K562 (cell line): ENCODE results near the gene CD274. TPM values are rescaled to one million over a fixed set of nuclear protein-coding genes. Genes with fewer than 3 reads are reported as not detected.

Experiments used
- ASH1L ChIP-seq: fragments of 450-650 bp; IDR thresholded peaks from 2 replicates; pipeline ENCODE4 v1.6.1; 2018; ENCODE audit warnings: borderline replicate concordance, mild to moderate bottlenecking, low read depth; ENCODE audit not compliant: partially characterized antibody
- CEBPB ChIP-seq: fragments of 450-650 bp; IDR thresholded peaks from 2 replicates; pipeline ENCODE4 v1.6.1; 2016; ENCODE audit warnings: missing genetic modification characterization, missing compliant biosample characterization
- CXXC5 ChIP-seq: fragments of 250-450 bp; sonication (Bioruptor Pico); IDR thresholded peaks from 2 replicates; pipeline ENCODE4 v1.8.0; 2022; ENCODE audit warnings: inconsistent platforms, mild to moderate bottlenecking, moderate library complexity
- DACH1 ChIP-seq: fragments of 450-650 bp; IDR thresholded peaks from 2 replicates; pipeline ENCODE4 v1.6.1; 2018; ENCODE audit not compliant: partially characterized antibody
- ELF4 ChIP-seq: fragments of 450-650 bp; formaldehyde crosslinking; IDR thresholded peaks from 2 replicates; pipeline ENCODE4 v1.4.0; 2022; ENCODE audit warnings: missing genetic modification characterization
- MTA3 ChIP-seq: fragments of 450-650 bp; formaldehyde crosslinking; IDR thresholded peaks from 2 replicates; pipeline ENCODE4 v1.6.1; 2017; ENCODE audit warnings: mild to moderate bottlenecking, borderline replicate concordance
- NRF1 ChIP-seq, 2 experiments: fragments of 450-650 bp; IDR thresholded peaks in 1 of 2; conservative IDR thresholded peaks in 1 of 2; 2 replicates each; pipeline ENCODE4 v1.6.1; 2014; ENCODE audit warnings: mild to moderate bottlenecking in 2 of 2
- RB1 ChIP-seq: fragments of 450-650 bp; IDR thresholded peaks from 2 replicates; pipeline ENCODE4 v1.6.1; 2017; ENCODE audit warnings: low read depth, mild to moderate bottlenecking
- SIN3B ChIP-seq: fragments of 450-650 bp; IDR thresholded peaks from 2 replicates; pipeline ENCODE4 v1.6.1; 2017; ENCODE audit warnings: low read depth, mild to moderate bottlenecking, moderate library complexity
- polyA plus RNA-seq, 8 experiments: library from polyadenylated mRNA; depleted of rRNA in 4 of 8; stranded (reverse) in 5 of 8; unstranded in 3 of 8; fragments of >200 nt; fragmentation: Nextera tagmentation in 2 of 8; fragmentation: Illumina TruSeq in 1 of 8; extraction: Ambion mirVana in 2 of 8; extraction: Trizol in 1 of 8; gene quantifications; 2 replicates each; pipeline versions ENCODE4 v1.2.1 to v1.2.3, GENCODE V29; 2011 to 2014; ENCODE audit warnings: inconsistent platforms in 1 of 8, missing spikeins in 1 of 8
- total RNA-seq, 7 experiments: library from RNA; depleted of rRNA in 6 of 7; stranded (reverse); fragments of >200 nt in 6 of 7; fragmentation: Illumina TruSeq in 2 of 7; extraction: Trizol in 2 of 7; gene quantifications; 2 replicates each; pipeline versions ENCODE4 v1.2.1 to v1.2.3, GENCODE V29; 2011 to 2021; ENCODE audit warnings: low replicate concordance in 1 of 7
- TF ChIP-seq, protein P1 (sequence below), 2 experiments: fragments of 450-650 bp in 1 of 2; sonication (generic) in 1 of 2; formaldehyde crosslinking in 1 of 2; IDR thresholded peaks; 2 replicates each; pipeline versions ENCODE4 v1.7.1 to v1.9.0; 2016 to 2022; ENCODE audit warnings: inconsistent platforms in 1 of 2, mild to moderate bottlenecking in 1 of 2, missing genetic modification reagents in 1 of 2
- TF ChIP-seq, protein P2 (sequence below): fragments of 450-650 bp; IDR thresholded peaks from 2 replicates; pipeline ENCODE4 v1.6.1; 2016; ENCODE audit warnings: mild to moderate bottlenecking
- TF ChIP-seq, protein P3 (sequence below): sonication (generic); formaldehyde crosslinking; IDR thresholded peaks from 2 replicates; pipeline ENCODE4 v1.8.1; 2023; ENCODE audit warnings: mild to moderate bottlenecking, missing genetic modification reagents

CD274 gene
- total and polyA plus RNA-seq, 9 of the 15 experiments (the other 6 are each of a cell fraction or from before 2014, with no cell fraction given) = 0.07 to 0.51 (median 0.30) TPM; not detected in 1

DNA sequence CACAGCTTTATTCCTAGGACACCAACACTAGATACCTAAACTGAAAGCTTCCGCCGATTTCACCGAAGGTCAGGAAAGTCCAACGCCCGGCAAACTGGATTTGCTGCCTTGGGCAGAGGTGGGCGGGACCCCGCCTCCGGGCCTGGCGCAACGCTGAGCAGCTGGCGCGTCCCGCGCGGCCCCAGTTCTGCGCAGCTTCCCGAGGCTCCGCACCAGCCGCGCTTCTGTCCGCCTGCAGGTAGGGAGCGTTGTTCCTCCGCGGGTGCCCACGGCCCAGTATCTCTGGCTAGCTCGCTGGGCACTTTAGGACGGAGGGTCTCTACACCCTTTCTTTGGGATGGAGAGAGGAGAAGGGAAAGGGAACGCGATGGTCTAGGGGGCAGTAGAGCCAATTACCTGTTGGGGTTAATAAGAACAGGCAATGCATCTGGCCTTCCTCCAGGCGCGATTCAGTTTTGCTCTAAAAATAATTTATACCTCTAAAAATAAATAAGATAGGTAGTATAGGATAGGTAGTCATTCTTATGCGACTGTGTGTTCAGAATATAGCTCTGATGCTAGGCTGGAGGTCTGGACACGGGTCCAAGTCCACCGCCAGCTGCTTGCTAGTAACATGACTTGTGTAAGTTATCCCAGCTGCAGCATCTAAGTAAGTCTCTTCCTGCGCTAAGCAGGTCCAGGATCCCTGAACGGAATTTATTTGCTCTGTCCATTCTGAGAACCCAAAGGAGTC lies at the start of gene CD274 (continued):
- TF ChIP-seq, protein P1, sequence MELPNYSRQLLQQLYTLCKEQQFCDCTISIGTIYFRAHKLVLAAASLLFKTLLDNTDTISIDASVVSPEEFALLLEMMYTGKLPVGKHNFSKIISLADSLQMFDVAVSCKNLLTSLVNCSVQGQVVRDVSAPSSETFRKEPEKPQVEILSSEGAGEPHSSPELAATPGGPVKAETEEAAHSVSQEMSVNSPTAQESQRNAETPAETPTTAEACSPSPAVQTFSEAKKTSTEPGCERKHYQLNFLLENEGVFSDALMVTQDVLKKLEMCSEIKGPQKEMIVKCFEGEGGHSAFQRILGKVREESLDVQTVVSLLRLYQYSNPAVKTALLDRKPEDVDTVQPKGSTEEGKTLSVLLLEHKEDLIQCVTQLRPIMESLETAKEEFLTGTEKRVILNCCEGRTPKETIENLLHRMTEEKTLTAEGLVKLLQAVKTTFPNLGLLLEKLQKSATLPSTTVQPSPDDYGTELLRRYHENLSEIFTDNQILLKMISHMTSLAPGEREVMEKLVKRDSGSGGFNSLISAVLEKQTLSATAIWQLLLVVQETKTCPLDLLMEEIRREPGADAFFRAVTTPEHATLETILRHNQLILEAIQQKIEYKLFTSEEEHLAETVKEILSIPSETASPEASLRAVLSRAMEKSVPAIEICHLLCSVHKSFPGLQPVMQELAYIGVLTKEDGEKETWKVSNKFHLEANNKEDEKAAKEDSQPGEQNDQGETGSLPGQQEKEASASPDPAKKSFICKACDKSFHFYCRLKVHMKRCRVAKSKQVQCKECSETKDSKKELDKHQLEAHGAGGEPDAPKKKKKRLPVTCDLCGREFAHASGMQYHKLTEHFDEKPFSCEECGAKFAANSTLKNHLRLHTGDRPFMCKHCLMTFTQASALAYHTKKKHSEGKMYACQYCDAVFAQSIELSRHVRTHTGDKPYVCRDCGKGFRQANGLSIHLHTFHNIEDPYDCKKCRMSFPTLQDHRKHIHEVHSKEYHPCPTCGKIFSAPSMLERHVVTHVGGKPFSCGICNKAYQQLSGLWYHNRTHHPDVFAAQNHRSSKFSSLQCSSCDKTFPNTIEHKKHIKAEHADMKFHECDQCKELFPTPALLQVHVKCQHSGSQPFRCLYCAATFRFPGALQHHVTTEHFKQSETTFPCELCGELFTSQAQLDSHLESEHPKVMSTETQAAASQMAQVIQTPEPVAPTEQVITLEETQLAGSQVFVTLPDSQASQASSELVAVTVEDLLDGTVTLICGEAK (IDR thresholded peaks at IDR 0.05) = peak; percentile 61
- TF ChIP-seq, protein P1 (CRISPR knock-in tag; IDR thresholded peaks at IDR 0.05) = no peak
- TF ChIP-seq MTA3 (peak; percentile 48; the same call in 1 of the 2 replicates), SIN3B (no peak), ELF4 (CRISPR knock-in tag) (no peak), CEBPB (tag) (peak; percentile 79), NRF1 (conservative IDR thresholded peaks at IDR 0.05 in 1 of 2, IDR thresholded peaks at IDR 0.05 in 1 of 2) (peak; percentile 91 to 92), DACH1 (peak; percentile 42), RB1 (peak; percentile 40; the same call in 1 of the 2 replicates), ASH1L (no peak), CXXC5 (peak; percentile 83)
- TF ChIP-seq, protein P2, sequence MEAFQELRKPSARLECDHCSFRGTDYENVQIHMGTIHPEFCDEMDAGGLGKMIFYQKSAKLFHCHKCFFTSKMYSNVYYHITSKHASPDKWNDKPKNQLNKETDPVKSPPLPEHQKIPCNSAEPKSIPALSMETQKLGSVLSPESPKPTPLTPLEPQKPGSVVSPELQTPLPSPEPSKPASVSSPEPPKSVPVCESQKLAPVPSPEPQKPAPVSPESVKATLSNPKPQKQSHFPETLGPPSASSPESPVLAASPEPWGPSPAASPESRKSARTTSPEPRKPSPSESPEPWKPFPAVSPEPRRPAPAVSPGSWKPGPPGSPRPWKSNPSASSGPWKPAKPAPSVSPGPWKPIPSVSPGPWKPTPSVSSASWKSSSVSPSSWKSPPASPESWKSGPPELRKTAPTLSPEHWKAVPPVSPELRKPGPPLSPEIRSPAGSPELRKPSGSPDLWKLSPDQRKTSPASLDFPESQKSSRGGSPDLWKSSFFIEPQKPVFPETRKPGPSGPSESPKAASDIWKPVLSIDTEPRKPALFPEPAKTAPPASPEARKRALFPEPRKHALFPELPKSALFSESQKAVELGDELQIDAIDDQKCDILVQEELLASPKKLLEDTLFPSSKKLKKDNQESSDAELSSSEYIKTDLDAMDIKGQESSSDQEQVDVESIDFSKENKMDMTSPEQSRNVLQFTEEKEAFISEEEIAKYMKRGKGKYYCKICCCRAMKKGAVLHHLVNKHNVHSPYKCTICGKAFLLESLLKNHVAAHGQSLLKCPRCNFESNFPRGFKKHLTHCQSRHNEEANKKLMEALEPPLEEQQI = no peak
- TF ChIP-seq, protein P3, sequence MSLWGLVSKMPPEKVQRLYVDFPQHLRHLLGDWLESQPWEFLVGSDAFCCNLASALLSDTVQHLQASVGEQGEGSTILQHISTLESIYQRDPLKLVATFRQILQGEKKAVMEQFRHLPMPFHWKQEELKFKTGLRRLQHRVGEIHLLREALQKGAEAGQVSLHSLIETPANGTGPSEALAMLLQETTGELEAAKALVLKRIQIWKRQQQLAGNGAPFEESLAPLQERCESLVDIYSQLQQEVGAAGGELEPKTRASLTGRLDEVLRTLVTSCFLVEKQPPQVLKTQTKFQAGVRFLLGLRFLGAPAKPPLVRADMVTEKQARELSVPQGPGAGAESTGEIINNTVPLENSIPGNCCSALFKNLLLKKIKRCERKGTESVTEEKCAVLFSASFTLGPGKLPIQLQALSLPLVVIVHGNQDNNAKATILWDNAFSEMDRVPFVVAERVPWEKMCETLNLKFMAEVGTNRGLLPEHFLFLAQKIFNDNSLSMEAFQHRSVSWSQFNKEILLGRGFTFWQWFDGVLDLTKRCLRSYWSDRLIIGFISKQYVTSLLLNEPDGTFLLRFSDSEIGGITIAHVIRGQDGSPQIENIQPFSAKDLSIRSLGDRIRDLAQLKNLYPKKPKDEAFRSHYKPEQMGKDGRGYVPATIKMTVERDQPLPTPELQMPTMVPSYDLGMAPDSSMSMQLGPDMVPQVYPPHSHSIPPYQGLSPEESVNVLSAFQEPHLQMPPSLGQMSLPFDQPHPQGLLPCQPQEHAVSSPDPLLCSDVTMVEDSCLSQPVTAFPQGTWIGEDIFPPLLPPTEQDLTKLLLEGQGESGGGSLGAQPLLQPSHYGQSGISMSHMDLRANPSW = no peak
